Fibroblast of lung (primary cell): ENCODE measurements around the gene TMEM132C. TPM values are rescaled to one million over a fixed set of nuclear protein-coding genes. Genes with fewer than 3 reads are reported as not detected.

Source experiments
- DNase-seq, 2 donors: peaks; one replicate each; pipeline versions ENCODE4 v3.0.0 to v3.0.0-alpha.2; 2010; ENCODE audit warnings: low read depth in 2 of 2
- H2AFZ ChIP-seq: 2 replicates; pipeline ENCODE4 v1.5.1; 2012; ENCODE audit warnings: low read length, control low read depth, inconsistent platforms
- H3K27ac ChIP-seq: 2 replicates; pipeline ENCODE4 v1.5.1; 2011; ENCODE audit warnings: low read length, control low read depth; ENCODE audit not compliant: insufficient read depth
- H3K27me3 ChIP-seq: 2 replicates; pipeline ENCODE4 v1.5.1; 2011; ENCODE audit warnings: mild to moderate bottlenecking, low read length; ENCODE audit not compliant: control insufficient read depth, insufficient read depth
- H3K36me3 ChIP-seq: 2 replicates; pipeline ENCODE4 v1.5.1; 2011; ENCODE audit warnings: low read length; ENCODE audit not compliant: control insufficient read depth, insufficient read depth
- H3K4me1 ChIP-seq: 2 replicates; pipeline ENCODE4 v1.5.1; 2011; ENCODE audit warnings: low read length; ENCODE audit not compliant: control insufficient read depth, insufficient read depth; ENCODE audit errors: extremely low read depth
- H3K4me2 ChIP-seq: 2 replicates; pipeline ENCODE4 v1.5.1; 2011; ENCODE audit warnings: low read length, control low read depth; ENCODE audit not compliant: insufficient read depth; ENCODE audit errors: extremely low read depth
- H3K4me3 ChIP-seq, 4 experiments: fragments of 200-600 bp in 1 of 4; sonication (generic) in 1 of 4; replicated peaks in 1 of 4; 2 replicates each; pipeline ENCODE4 v1.5.1; 2011 to 2016; ENCODE audit warnings: low read length in 4 of 4, low read depth in 3 of 4, mild to moderate bottlenecking in 3 of 4, control low read depth in 2 of 4, inconsistent platforms in 1 of 4, mixed read lengths in 1 of 4; ENCODE audit not compliant: insufficient read depth in 1 of 4; ENCODE audit errors: control extremely low read depth in 1 of 4
- H3K79me2 ChIP-seq: 2 replicates; pipeline ENCODE4 v1.5.1; 2012; ENCODE audit warnings: mild to moderate bottlenecking, low read length, inconsistent platforms; ENCODE audit not compliant: control insufficient read depth, insufficient read depth
- H3K9ac ChIP-seq: 2 replicates; pipeline ENCODE4 v1.5.1; 2011; ENCODE audit warnings: mild to moderate bottlenecking, low read length, control low read depth; ENCODE audit not compliant: insufficient read depth
- H3K9me3 ChIP-seq: 2 replicates; pipeline ENCODE4 v1.5.1; 2012; ENCODE audit warnings: low read depth, low read length; ENCODE audit not compliant: control insufficient read depth, insufficient read depth
- H4K20me1 ChIP-seq: 2 replicates; pipeline ENCODE4 v1.5.1; 2011; ENCODE audit warnings: low read length; ENCODE audit not compliant: control insufficient read depth, insufficient read depth; ENCODE audit errors: extremely low read depth
- CTCF ChIP-seq, 2 donors: IDR thresholded peaks in 1 of 2; conservative IDR thresholded peaks in 1 of 2; 1 replicate in 1 of 2; 2 replicates in 1 of 2; pipeline ENCODE4 v1.5.1; 2011 to 2012; ENCODE audit warnings: low read length in 2 of 2, control low read depth in 1 of 2, inconsistent platforms in 1 of 2, low read depth in 1 of 2, mild to moderate bottlenecking in 1 of 2
- EZH2 ChIP-seq: IDR thresholded peaks from 2 replicates; pipeline ENCODE4 v1.5.1; 2012; ENCODE audit warnings: low read length, control low read depth, mild to moderate bottlenecking; ENCODE audit errors: missing control alignments
- polyA plus RNA-seq, 2 donors: library from polyadenylated mRNA; depleted of rRNA in 1 of 2; stranded (reverse) in 1 of 2; unstranded in 1 of 2; fragments of >200 nt; gene quantifications; 2 replicates each; pipeline ENCODE4 v1.2.1, GENCODE V29; 2011 to 2012; ENCODE audit warnings: missing spikeins in 1 of 2
- total RNA-seq: library from RNA; depleted of rRNA; stranded (reverse); fragments of >200 nt; gene quantifications from 2 replicates; pipeline ENCODE4 v1.2.1, GENCODE V29; 2014

TMEM132C gene
- total and polyA plus RNA-seq, 2 donors (not counting 1 experiment from before 2014, with no cell fraction given) = not detected

GRCh38 chr12:128531170-128531569, 264.2 kb downstream of the TMEM132C start:
- Histone ChIP-seq H3K4me2 (no peak overlapping the region), H2AFZ (no peak overlapping the region), H3K9ac (no peak overlapping the region), H3K4me1 (no peaks in the 10 kb centered on the region), H3K9me3 (no peaks in the 10 kb centered on the region), H3K27ac (no peak overlapping the region), H3K79me2 (no peaks in the 10 kb centered on the region), H3K36me3 (no peaks in the 10 kb centered on the region), H3K4me3 (no peak overlapping the region), H3K27me3 (no peaks in the 10 kb centered on the region), H4K20me1 (no peaks in the 10 kb centered on the region)
- TF ChIP-seq CTCF (conservative IDR thresholded peaks at IDR 0.05 in 1 of 2, IDR thresholded peaks at IDR 0.05 in 1 of 2; ENCODE audit: low read depth in 1 of 2, low read length in 2 of 2) (no peak), EZH2 (no peak)
- DNase-seq = no peak

- Histone ChIP-seq H3K27me3 (no peaks in the 10 kb centered on the region), H3K4me3 (no peak overlapping the region), H2AFZ (no peak overlapping the region), H3K9me3 (no peaks in the 10 kb centered on the region), H3K4me2 (no peak overlapping the region), H3K79me2 (no peaks in the 10 kb centered on the region), H3K27ac (no peak overlapping the region), H3K9ac (no peak overlapping the region), H4K20me1 (no peaks in the 10 kb centered on the region), H3K4me1 (no peaks in the 10 kb centered on the region), H3K36me3 (no peaks in the 10 kb centered on the region)
- no peak for TF ChIP-seq CTCF (conservative IDR thresholded peaks at IDR 0.05 in 1 of 2, IDR thresholded peaks at IDR 0.05 in 1 of 2; ENCODE audit: low read depth in 1 of 2, low read length in 2 of 2)
- no peak for TF ChIP-seq EZH2
- DNase-seq = no peak
Observed at GRCh38 chr12:128534906-128535305, 267.9 kb downstream of the TMEM132C start.

- Histone ChIP-seq H3K27me3 (no peaks in the 10 kb centered on the region), H3K4me2 (no peak overlapping the region), H3K9ac (no peak overlapping the region), H3K36me3 (no peaks in the 10 kb centered on the region), H2AFZ (no peak overlapping the region), H3K79me2 (no peaks in the 10 kb centered on the region), H3K4me3 (no peak overlapping the region), H3K27ac (no peak overlapping the region), H4K20me1 (no peaks in the 10 kb centered on the region), H3K9me3 (no peaks in the 10 kb centered on the region), H3K4me1 (no peaks in the 10 kb centered on the region)
- TF ChIP-seq CTCF (conservative IDR thresholded peaks at IDR 0.05 in 1 of 2, IDR thresholded peaks at IDR 0.05 in 1 of 2; ENCODE audit: low read depth in 1 of 2, low read length in 2 of 2) (no peak), EZH2 (no peak)
- no peak for DNase-seq
Observed at GRCh38 chr12:128536810-128537209, 269.8 kb downstream of the TMEM132C start.
